Measurements from ENCODE around the gene SLC44A1.

Gene SLC44A1

GRCh38 chr9:105443121-105443520, 198.7 kb downstream of the SLC44A1 start:
- Histone ChIP-seq H3K27me3 (ENCODE audit: control insufficient read depth in 1 of 2, insufficient read depth in 2 of 2, low read length in 2 of 2) (no peaks in the 10 kb centered on the region), H3K4me1 (ENCODE audit: insufficient read depth, low read length) (no peaks in the 10 kb centered on the region), H3K4me3 (ENCODE audit: low read depth in 1 of 2, low read length in 2 of 2) (no peak overlapping the region), H3K27ac (ENCODE audit: low read depth, low read length) (no peak overlapping the region), H3K36me3 (ENCODE audit: insufficient read depth, low read length) (no peaks in the 10 kb centered on the region), H3K9me3 (ENCODE audit: low read length) (no peaks in the 10 kb centered on the region), H3K9ac (ENCODE audit: low read length) (no peak overlapping the region)

DNA sequence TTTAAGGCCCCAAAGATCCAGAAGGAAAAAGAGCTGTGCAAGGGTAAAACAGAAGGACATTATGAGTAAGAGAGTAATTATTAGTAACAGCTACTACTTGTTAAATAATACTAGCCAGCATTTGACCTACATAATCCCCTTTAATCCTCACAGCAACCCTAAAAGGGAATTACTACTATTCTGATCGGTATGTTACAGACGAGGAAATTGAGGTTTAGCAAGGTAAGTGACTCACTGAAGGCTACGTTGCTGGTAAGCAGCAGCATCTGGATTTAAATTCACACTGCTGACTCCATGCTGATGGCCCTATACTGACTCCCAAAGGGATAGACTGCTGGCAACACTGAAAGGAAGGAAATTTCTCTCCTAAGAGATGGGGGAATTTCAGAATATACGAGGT, 199.7 kb downstream of the SLC44A1 start:
- Histone ChIP-seq H3K4me1 (ENCODE audit: insufficient read depth, low read length) (no peaks in the 10 kb centered on the region), H3K9ac (ENCODE audit: low read length) (no peak overlapping the region), H3K27me3 (ENCODE audit: control insufficient read depth in 1 of 2, insufficient read depth in 2 of 2, low read length in 2 of 2) (no peaks in the 10 kb centered on the region), H3K9me3 (ENCODE audit: low read length) (no peaks in the 10 kb centered on the region), H3K36me3 (ENCODE audit: insufficient read depth, low read length) (no peaks in the 10 kb centered on the region), H3K4me3 (ENCODE audit: low read depth in 1 of 2, low read length in 2 of 2) (no peak overlapping the region), H3K27ac (ENCODE audit: low read depth, low read length) (no peak overlapping the region)

GRCh38 chr9:105445203-105445881, 200.9 kb downstream of the SLC44A1 start:
- Histone ChIP-seq H3K9ac (ENCODE audit: low read length) (no peak overlapping the region), H3K36me3 (ENCODE audit: insufficient read depth, low read length) (no peaks in the 10 kb centered on the region), H3K4me3 (ENCODE audit: low read depth in 1 of 2, low read length in 2 of 2) (no peak overlapping the region), H3K27me3 (ENCODE audit: control insufficient read depth in 1 of 2, insufficient read depth in 2 of 2, low read length in 2 of 2) (no peaks in the 10 kb centered on the region), H3K27ac (ENCODE audit: low read depth, low read length) (no peak overlapping the region), H3K4me1 (ENCODE audit: insufficient read depth, low read length) (peaks cover 10% of the 10 kb centered on the region), H3K9me3 (ENCODE audit: low read length) (no peaks in the 10 kb centered on the region)

DNA sequence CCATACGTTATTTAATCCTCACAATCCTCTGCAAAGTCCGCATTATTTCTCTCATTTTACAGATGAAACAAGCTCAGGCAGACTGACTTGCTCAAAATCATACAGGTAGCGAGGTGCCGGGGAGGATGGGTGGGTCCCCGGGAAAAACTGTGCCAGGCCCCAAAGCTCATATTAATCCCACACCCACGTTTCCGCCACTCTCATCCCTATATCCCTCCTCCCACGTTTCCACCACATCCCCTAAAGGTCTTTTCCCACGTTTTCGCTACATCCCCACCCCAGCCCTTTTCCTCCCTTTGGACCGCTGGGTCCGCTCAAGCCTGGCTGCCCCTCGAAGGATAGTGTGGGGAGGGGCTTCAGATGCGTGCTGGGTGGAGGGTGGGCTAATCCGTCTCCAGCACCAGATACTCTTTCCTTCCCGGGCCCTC, 202.9 kb downstream of the SLC44A1 start:
- Histone ChIP-seq H3K27ac (ENCODE audit: low read depth, low read length) (peak overlapping the region; percentile 56), H3K27me3 (ENCODE audit: control insufficient read depth in 1 of 2, insufficient read depth in 2 of 2, low read length in 2 of 2) (no peaks in the 10 kb centered on the region), H3K4me3 (ENCODE audit: low read depth in 1 of 2, low read length in 2 of 2) (peak overlapping the region; percentile 80 to 85), H3K36me3 (ENCODE audit: insufficient read depth, low read length) (no peaks in the 10 kb centered on the region), H3K4me1 (ENCODE audit: insufficient read depth, low read length) (peaks cover 10% of the 10 kb centered on the region), H3K9ac (ENCODE audit: low read length) (no peak overlapping the region), H3K9me3 (ENCODE audit: low read length) (no peaks in the 10 kb centered on the region)

GRCh38 chr9:105447814-105448812, 203.7 kb downstream of the SLC44A1 start, which contains the start of gene FSD1L:
TSS of gene FSD1L (plus strand) at chr9:105448034. CDS start at chr9:105448221, 187 bp downstream.
- Histone ChIP-seq H3K9me3 (ENCODE audit: low read length) (no peaks in the 10 kb centered on the region), H3K27ac (ENCODE audit: low read depth, low read length) (peak within 1 kb of the TSS; percentile 56), H3K36me3 (ENCODE audit: insufficient read depth, low read length) (no peaks in the 10 kb centered on the region), H3K4me3 (ENCODE audit: low read depth in 1 of 2, low read length in 2 of 2) (peak within 1 kb of the TSS; percentile 80 to 85), H3K27me3 (ENCODE audit: control insufficient read depth in 1 of 2, insufficient read depth in 2 of 2, low read length in 2 of 2) (no peaks in the 10 kb centered on the region), H3K9ac (ENCODE audit: low read length) (peak within 1 kb of the TSS; percentile 70), H3K4me1 (ENCODE audit: insufficient read depth, low read length) (peaks cover 10% of the 10 kb centered on the region)

- Histone ChIP-seq H3K9me3 (ENCODE audit: low read length) (no peaks in the 10 kb centered on the region), H3K27ac (ENCODE audit: low read depth, low read length) (no peak overlapping the region), H3K9ac (ENCODE audit: low read length) (peak overlapping the region; percentile 70), H3K27me3 (ENCODE audit: control insufficient read depth in 1 of 2, insufficient read depth in 2 of 2, low read length in 2 of 2) (no peaks in the 10 kb centered on the region), H3K36me3 (ENCODE audit: insufficient read depth, low read length) (no peaks in the 10 kb centered on the region), H3K4me1 (ENCODE audit: insufficient read depth, low read length) (peaks cover 10% of the 10 kb centered on the region), H3K4me3 (ENCODE audit: low read depth in 1 of 2, low read length in 2 of 2) (peak overlapping the region in 1 of 2 donors; percentile 85)
Observed at GRCh38 chr9:105449081-105449480, 204.6 kb downstream of the SLC44A1 start.

GRCh38 chr9:105452185-105452584, 207.7 kb downstream of the SLC44A1 start:
- no peak overlapping the region for H3K9ac ChIP-seq (ENCODE audit: low read length)
- no peak overlapping the region for H3K27ac ChIP-seq (ENCODE audit: low read depth, low read length)
- no peaks in the 10 kb centered on the region for H3K9me3 ChIP-seq (ENCODE audit: low read length)
- no peaks in the 10 kb centered on the region for H3K27me3 ChIP-seq (ENCODE audit: control insufficient read depth in 1 of 2, insufficient read depth in 2 of 2, low read length in 2 of 2)
- peaks cover 13% of the 10 kb centered on the region for H3K4me1 ChIP-seq (ENCODE audit: insufficient read depth, low read length)
- H3K36me3 ChIP-seq (ENCODE audit: insufficient read depth, low read length) = no peaks in the 10 kb centered on the region
- no peak overlapping the region for H3K4me3 ChIP-seq (ENCODE audit: low read depth in 1 of 2, low read length in 2 of 2)

DNA sequence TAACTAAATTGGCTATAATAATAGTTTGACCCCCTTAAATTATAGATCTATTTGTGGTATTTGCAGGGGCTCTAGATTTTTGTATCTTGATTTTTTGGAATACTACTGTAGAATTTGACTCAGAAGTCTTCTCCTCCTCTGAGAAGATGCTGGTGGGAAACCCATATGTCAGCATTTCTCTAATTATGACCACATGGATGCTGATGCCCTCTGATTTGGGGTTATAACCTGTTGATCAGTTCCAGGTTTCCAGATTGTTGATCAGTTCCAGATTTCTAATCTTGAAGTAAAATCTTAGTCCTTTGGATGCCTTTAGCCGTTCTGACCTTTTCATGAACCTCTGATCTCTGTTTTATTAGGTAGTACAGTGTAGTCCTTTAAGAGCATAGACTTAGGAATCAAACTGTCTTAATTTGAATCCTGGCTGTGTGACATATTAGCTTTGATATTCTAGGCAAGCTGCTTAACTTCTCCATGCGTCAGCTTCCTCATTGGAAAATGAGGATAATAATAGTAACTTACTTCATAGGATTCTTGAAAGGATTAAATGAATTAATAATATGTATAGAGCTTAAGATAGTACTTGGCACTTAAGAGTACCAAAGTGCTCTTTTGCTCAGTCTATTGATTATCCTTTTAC, 211.5 kb downstream of the SLC44A1 start:
- H3K9me3 ChIP-seq (ENCODE audit: low read length) = no peaks in the 10 kb centered on the region
- no peak overlapping the region for H3K9ac ChIP-seq (ENCODE audit: low read length)
- peaks cover 7% of the 10 kb centered on the region for H3K4me1 ChIP-seq (ENCODE audit: insufficient read depth, low read length)
- H3K27ac ChIP-seq (ENCODE audit: low read depth, low read length) = no peak overlapping the region
- H3K36me3 ChIP-seq (ENCODE audit: insufficient read depth, low read length) = no peaks in the 10 kb centered on the region
- no peaks in the 10 kb centered on the region for H3K27me3 ChIP-seq (ENCODE audit: control insufficient read depth in 1 of 2, insufficient read depth in 2 of 2, low read length in 2 of 2)
- H3K4me3 ChIP-seq (ENCODE audit: low read depth in 1 of 2, low read length in 2 of 2) = no peak overlapping the region

DNA sequence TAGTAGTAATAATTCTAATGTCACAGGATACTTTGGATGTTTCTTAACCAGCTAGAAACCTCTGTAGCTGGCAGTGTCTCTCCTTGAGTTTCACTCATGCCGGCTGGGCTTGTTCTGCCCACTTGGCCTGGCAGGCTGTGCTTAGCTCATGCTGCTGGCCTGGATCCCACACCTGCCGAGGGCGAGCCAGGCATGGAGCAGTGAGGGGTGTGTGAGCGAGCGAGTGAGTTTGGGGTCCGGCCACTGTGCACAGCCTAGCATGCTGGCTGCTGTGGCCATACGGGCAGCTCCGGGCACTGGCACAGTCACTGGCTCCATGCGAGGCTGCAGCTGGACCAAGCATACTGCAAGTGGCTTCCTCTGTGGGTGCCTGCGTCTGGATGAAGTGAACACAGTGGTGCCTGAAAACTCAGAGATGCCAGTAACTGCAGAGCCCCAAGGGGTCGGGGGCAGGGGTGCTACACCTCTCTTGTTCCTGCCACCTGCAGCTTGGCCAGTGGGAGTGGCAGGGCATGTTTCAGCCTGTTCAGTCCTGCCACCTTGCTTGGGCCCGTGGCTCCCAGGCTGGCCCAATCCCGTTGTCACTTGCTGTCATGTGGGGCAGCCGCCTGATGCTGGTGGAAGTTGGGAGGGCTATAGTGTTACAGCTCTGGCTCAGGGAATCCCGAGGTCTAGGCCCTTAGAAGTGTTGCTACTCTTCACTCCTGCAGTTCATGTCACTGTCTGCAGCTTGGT, 213.3 kb downstream of the SLC44A1 start:
- no peaks in the 10 kb centered on the region for H3K9me3 ChIP-seq (ENCODE audit: low read length)
- H3K27ac ChIP-seq (ENCODE audit: low read depth, low read length) = no peak overlapping the region
- H3K9ac ChIP-seq (ENCODE audit: low read length) = no peak overlapping the region
- no peaks in the 10 kb centered on the region for H3K27me3 ChIP-seq (ENCODE audit: control insufficient read depth in 1 of 2, insufficient read depth in 2 of 2, low read length in 2 of 2)
- H3K4me1 ChIP-seq (ENCODE audit: insufficient read depth, low read length) = peaks cover 7% of the 10 kb centered on the region
- H3K4me3 ChIP-seq (ENCODE audit: low read depth in 1 of 2, low read length in 2 of 2) = no peak overlapping the region
- H3K36me3 ChIP-seq (ENCODE audit: insufficient read depth, low read length) = no peaks in the 10 kb centered on the region

DNA sequence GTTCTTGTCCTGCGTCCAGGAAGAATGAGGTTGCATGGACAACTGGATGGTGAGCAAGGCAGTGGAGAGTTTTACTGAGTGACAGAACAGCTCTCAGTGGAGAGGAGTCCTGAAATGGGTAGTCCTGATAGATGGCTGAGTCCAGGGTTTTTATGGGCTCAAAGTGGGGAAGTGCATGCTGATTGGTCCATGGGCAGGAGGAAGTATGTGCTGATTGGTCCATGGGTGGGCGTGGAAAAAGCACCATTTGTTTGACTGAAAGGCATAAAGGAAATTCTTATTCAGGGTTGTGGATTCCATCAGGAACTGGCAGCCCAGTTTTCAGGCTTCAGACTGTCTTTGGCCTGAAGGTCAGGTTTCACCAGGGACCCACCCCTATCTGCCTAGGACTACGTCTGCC, 214.0 kb downstream of the SLC44A1 start:
- Histone ChIP-seq H3K36me3 (ENCODE audit: insufficient read depth, low read length) (no peaks in the 10 kb centered on the region), H3K4me1 (ENCODE audit: insufficient read depth, low read length) (peaks cover 7% of the 10 kb centered on the region), H3K9me3 (ENCODE audit: low read length) (no peaks in the 10 kb centered on the region), H3K27me3 (ENCODE audit: control insufficient read depth in 1 of 2, insufficient read depth in 2 of 2, low read length in 2 of 2) (no peaks in the 10 kb centered on the region), H3K4me3 (ENCODE audit: low read depth in 1 of 2, low read length in 2 of 2) (no peak overlapping the region), H3K27ac (ENCODE audit: low read depth, low read length) (no peak overlapping the region), H3K9ac (ENCODE audit: low read length) (no peak overlapping the region)

DNA sequence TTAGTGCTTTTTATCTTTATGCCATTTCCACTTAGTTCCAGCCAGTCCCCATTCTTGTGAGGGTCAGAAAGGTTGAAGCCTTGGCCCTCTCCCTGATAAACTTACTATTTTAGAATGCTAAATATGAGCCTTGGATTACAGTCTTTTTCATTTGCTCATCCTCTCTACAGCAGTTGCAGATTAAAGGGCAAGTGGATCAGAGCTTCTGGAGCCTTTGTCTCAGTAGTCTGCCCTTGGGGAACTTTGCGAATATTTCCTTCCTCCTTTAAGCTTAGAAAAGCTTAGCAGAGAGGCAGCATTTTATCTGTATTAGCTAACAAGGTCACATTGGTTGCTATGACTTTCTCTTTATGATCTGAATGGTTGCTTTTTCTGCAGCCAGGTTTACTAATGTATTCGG, 214.9 kb downstream of the SLC44A1 start:
- peaks cover 2% of the 10 kb centered on the region for H3K36me3 ChIP-seq (ENCODE audit: insufficient read depth, low read length)
- no peaks in the 10 kb centered on the region for H3K9me3 ChIP-seq (ENCODE audit: low read length)
- no peaks in the 10 kb centered on the region for H3K27me3 ChIP-seq (ENCODE audit: control insufficient read depth in 1 of 2, insufficient read depth in 2 of 2, low read length in 2 of 2)
- no peak overlapping the region for H3K27ac ChIP-seq (ENCODE audit: low read depth, low read length)
- no peak overlapping the region for H3K9ac ChIP-seq (ENCODE audit: low read length)
- H3K4me1 ChIP-seq (ENCODE audit: insufficient read depth, low read length) = peaks cover 7% of the 10 kb centered on the region
- H3K4me3 ChIP-seq (ENCODE audit: low read depth in 1 of 2, low read length in 2 of 2) = no peak overlapping the region
